HG03521 (cell line): Measurements from ENCODE around the gene KRTAP4-1.
"Not testable (repeated sequence)": the region's sequence is repeated elsewhere in the genome, so short reads cannot be mapped to it uniquely, and the experiment has no call there.

Source experiments
- ATAC-seq: cut with Tn5 transposase; IDR thresholded peaks from one replicate; pipeline ENCODE4 v1.9.1; 2021; ENCODE audit warnings: mild to moderate bottlenecking, moderate library complexity; ENCODE audit not compliant: unreplicated experiment

KRTAP4-1 gene

GRCh38 chr17:41184480-41184961 is at the start of gene KRTAP4-1:
KRTAP4-1 (minus strand) TSS chr17:41184911; CDS start chr17:41184854, 57 bp downstream.
- ATAC-seq: no peak

- ATAC-seq: not testable (repeated sequence)
These were observed 47.8 kb upstream of the KRTAP4-1 start, which contains the start of gene KRTAP9-3 for GRCh38 chr17:41232399-41233105. KRTAP9-3 (plus strand) TSS chr17:41232449; CDS start chr17:41232502, 53 bp downstream.

GRCh38 chr17:41231731-41232130 is 47.0 kb upstream of the KRTAP4-1 start:
- no peak for ATAC-seq

GRCh38 chr17:41230094-41230493 is 45.4 kb upstream of the KRTAP4-1 start:
- ATAC-seq: no peak

GRCh38 chr17:41226598-41227095 is 41.9 kb upstream of the KRTAP4-1 start, which contains the start of gene KRTAP9-2:
KRTAP9-2 (plus strand) TSS chr17:41226648; CDS start chr17:41226655, 7 bp downstream.
- not testable (repeated sequence) for ATAC-seq

- no peak for ATAC-seq
These were observed 41.3 kb upstream of the KRTAP4-1 start for GRCh38 chr17:41226051-41226450.

GRCh38 chr17:41223821-41224220 is 39.1 kb upstream of the KRTAP4-1 start:
- ATAC-seq: no peak

- ATAC-seq: no peak
These were observed 31.0 kb upstream of the KRTAP4-1 start for GRCh38 chr17:41215681-41216080.

- no peak for ATAC-seq
These were observed 27.9 kb upstream of the KRTAP4-1 start for GRCh38 chr17:41212524-41213169.

GRCh38 chr17:41211845-41212466 is 27.2 kb upstream of the KRTAP4-1 start:
- ATAC-seq: no peak

- ATAC-seq: no peak
These were observed 14.8 kb upstream of the KRTAP4-1 start for GRCh38 chr17:41199421-41200078.

GRCh38 chr17:41196068-41196467 is 11.4 kb upstream of the KRTAP4-1 start:
- no peak for ATAC-seq

- no peak for ATAC-seq
These were observed 5.6 kb upstream of the KRTAP4-1 start for GRCh38 chr17:41190328-41190727.

GRCh38 chr17:41189837-41190318 is 5.2 kb upstream of the KRTAP4-1 start, which contains the start of gene KRTAP9-1:
KRTAP9-1 (plus strand) TSS chr17:41189887; CDS start chr17:41189887, 0 bp downstream.
- ATAC-seq: not testable (repeated sequence)

GRCh38 chr17:41186872-41187271 is 2.2 kb upstream of the KRTAP4-1 start:
- ATAC-seq: no peak

GRCh38 chr17:41185001-41185400 is 290 bp upstream of the KRTAP4-1 start:
- no peak for ATAC-seq

GRCh38 chr17:41178843-41179616 is 5.7 kb downstream of the KRTAP4-1 start:
- ATAC-seq: no peak

GRCh38 chr17:41178341-41178740 is 6.4 kb downstream of the KRTAP4-1 start:
- no peak for ATAC-seq

- no peak for ATAC-seq
These were observed 6.9 kb downstream of the KRTAP4-1 start, which contains the start of gene KRTAP4-2 for GRCh38 chr17:41177727-41178271. KRTAP4-2 (minus strand) TSS chr17:41178221; CDS start chr17:41178164, 57 bp downstream.
